HFF-Myc (cell line): Measurements from ENCODE around the gene FAM53B.

Experiments used
- DNase-seq: peaks from one replicate; pipeline ENCODE4 v3.0.0-alpha.2; 2011; ENCODE audit warnings: low read depth; ENCODE audit errors: extremely low read depth
- H3K4me3 ChIP-seq: replicated peaks from 2 replicates; pipeline ENCODE4 v1.5.1; 2011; ENCODE audit warnings: low read depth, mild to moderate bottlenecking, control low read depth, low read length
- CTCF ChIP-seq: IDR thresholded peaks from 2 replicates; pipeline ENCODE4 v1.5.1; 2012; ENCODE audit warnings: mild to moderate bottlenecking, low read depth, low read length, control low read depth; ENCODE audit errors: missing control alignments

Gene FAM53B

GRCh38 chr10:124708246-124708779 is 35.9 kb downstream of the FAM53B start:
- TF ChIP-seq CTCF: no peak
- H3K4me3 ChIP-seq: no peak overlapping the region
- DNase-seq: no peak

- no peak for DNase-seq
- no peak for TF ChIP-seq CTCF
Observed at GRCh38 chr10:124707551-124707950, 36.6 kb downstream of the FAM53B start.

GRCh38 chr10:124707144-124707467 is 37.1 kb downstream of the FAM53B start:
- no peak for TF ChIP-seq CTCF
- H3K4me3 ChIP-seq: no peak overlapping the region
- no peak for DNase-seq

More at GRCh38 chr10:124707551-124707950, 36.6 kb downstream of the FAM53B start:
- no peak overlapping the region for H3K4me3 ChIP-seq

GRCh38 chr10:124706462-124707143 is 37.6 kb downstream of the FAM53B start:
- H3K4me3 ChIP-seq: no peak overlapping the region
- no peak for TF ChIP-seq CTCF

GRCh38 chr10:124705817-124706461 is 38.2 kb downstream of the FAM53B start:
- H3K4me3 ChIP-seq: no peak overlapping the region
- TF ChIP-seq CTCF: no peak
- DNase-seq: no peak

More at GRCh38 chr10:124706462-124707143, 37.6 kb downstream of the FAM53B start:
- no peak for DNase-seq

- DNase-seq: no peak
- H3K4me3 ChIP-seq: no peak overlapping the region
- no peak for TF ChIP-seq CTCF
Observed at GRCh38 chr10:124705381-124705740, 38.8 kb downstream of the FAM53B start.
